Epithelial cell of prostate (primary cell): ENCODE measurements around the gene PRRG4.
"Not testable (repeated sequence)": the region's sequence is repeated elsewhere in the genome, so short reads cannot be mapped to it uniquely, and the experiment has no call there.

Experiments
- DNase-seq: peaks from one replicate; pipeline ENCODE4 v3.0.0-alpha.2; 2011; ENCODE audit warnings: low read depth, low spot score
- H3K27ac ChIP-seq: fragments of 450-650 bp; 2 replicates; pipeline ENCODE4 v1.5.1; 2017; ENCODE audit warnings: mild to moderate bottlenecking

Gene PRRG4

GRCh38 chr11:32829157-32829679 lies 509 bp upstream of the PRRG4 start:
- no peak for DNase-seq
- peak overlapping the region; percentile 70 for H3K27ac ChIP-seq

GRCh38 chr11:32830413-32830738 lies 649 bp downstream of the PRRG4 start:
- peak overlapping the region; percentile 70 for H3K27ac ChIP-seq
- DNase-seq = no peak

- no peak for DNase-seq
- H3K27ac ChIP-seq = peak overlapping the region; percentile 70
Observed at GRCh38 chr11:32830796-32831195, 1.1 kb downstream of the PRRG4 start.

GRCh38 chr11:32831221-32831620 lies 1.5 kb downstream of the PRRG4 start:
- H3K27ac ChIP-seq = peak overlapping the region; percentile 70
- no peak for DNase-seq

- no peak for DNase-seq
- H3K27ac ChIP-seq = no peak overlapping the region
Observed at GRCh38 chr11:32833921-32834320, 4.2 kb downstream of the PRRG4 start.

GRCh38 chr11:32836946-32837345 lies 7.2 kb downstream of the PRRG4 start:
- no peak overlapping the region for H3K27ac ChIP-seq
- no peak for DNase-seq

- peak; percentile 60 for DNase-seq
- peak overlapping the region; percentile 66 for H3K27ac ChIP-seq
Observed at GRCh38 chr11:32838505-32839274, 9.0 kb downstream of the PRRG4 start.

GRCh38 chr11:32839308-32839707 lies 9.6 kb downstream of the PRRG4 start:
- DNase-seq = no peak
- peak overlapping the region; percentile 66 for H3K27ac ChIP-seq

- no peak for DNase-seq
- H3K27ac ChIP-seq = no peak overlapping the region
Observed at GRCh38 chr11:32840587-32840986, 10.9 kb downstream of the PRRG4 start.

GRCh38 chr11:32843544-32843943 lies 13.8 kb downstream of the PRRG4 start:
- DNase-seq = no peak

GRCh38 chr11:32847511-32847910 lies 17.8 kb downstream of the PRRG4 start:
- no peak for DNase-seq
- no peak overlapping the region for H3K27ac ChIP-seq

More at GRCh38 chr11:32843544-32843943, 13.8 kb downstream of the PRRG4 start:
- H3K27ac ChIP-seq = no peak overlapping the region

- H3K27ac ChIP-seq = no peak overlapping the region
- no peak for DNase-seq
Observed at GRCh38 chr11:32849761-32850160, 20.0 kb downstream of the PRRG4 start.

- H3K27ac ChIP-seq = peak overlapping the region; percentile 24
- no peak for DNase-seq
Observed at GRCh38 chr11:32851251-32851650, 21.5 kb downstream of the PRRG4 start.

GRCh38 chr11:32852207-32852606 lies 22.5 kb downstream of the PRRG4 start:
- DNase-seq = peak; percentile 77
- peak overlapping the region; percentile 24 for H3K27ac ChIP-seq

- H3K27ac ChIP-seq = no peak overlapping the region
- no peak for DNase-seq
Observed at GRCh38 chr11:32855601-32856000, 25.9 kb downstream of the PRRG4 start.

GRCh38 chr11:32858731-32859130 lies 29.0 kb downstream of the PRRG4 start:
- H3K27ac ChIP-seq = no peak overlapping the region
- no peak for DNase-seq

GRCh38 chr11:32861850-32862577 lies 32.3 kb downstream of the PRRG4 start:
- no peak for DNase-seq
- H3K27ac ChIP-seq = no peak overlapping the region

GRCh38 chr11:32864555-32864954 lies 34.8 kb downstream of the PRRG4 start:
- no peak overlapping the region for H3K27ac ChIP-seq
- no peak for DNase-seq

GRCh38 chr11:32868752-32869151 lies 39.0 kb downstream of the PRRG4 start:
- H3K27ac ChIP-seq, DNase-seq: not testable (repeated sequence)

- DNase-seq = no peak
Observed at GRCh38 chr11:32870676-32871075, 40.9 kb downstream of the PRRG4 start.

GRCh38 chr11:32874132-32874531 lies 44.4 kb downstream of the PRRG4 start:
- no peak overlapping the region for H3K27ac ChIP-seq

More at GRCh38 chr11:32870676-32871075, 40.9 kb downstream of the PRRG4 start:
- H3K27ac ChIP-seq = no peak overlapping the region

More at GRCh38 chr11:32874132-32874531, 44.4 kb downstream of the PRRG4 start:
- no peak for DNase-seq
